Retinal pigment epithelial cell (primary cell): ENCODE data around the gene SPAG16.

Source experiments
- DNase-seq: peaks from one replicate; pipeline ENCODE4 v3.0.0-alpha.2; 2010; ENCODE audit warnings: low read depth
- H3K4me3 ChIP-seq: 2 replicates; pipeline ENCODE4 v1.5.1; 2011; ENCODE audit warnings: mild to moderate bottlenecking, low read length, control low read depth, moderate library complexity
- TF ChIP-seq, protein P1 (sequence below): conservative IDR thresholded peaks from 2 replicates; pipeline ENCODE4 v1.5.1; 2011; ENCODE audit warnings: low read depth, low read length, control low read depth, inconsistent platforms

Gene SPAG16

DNA sequence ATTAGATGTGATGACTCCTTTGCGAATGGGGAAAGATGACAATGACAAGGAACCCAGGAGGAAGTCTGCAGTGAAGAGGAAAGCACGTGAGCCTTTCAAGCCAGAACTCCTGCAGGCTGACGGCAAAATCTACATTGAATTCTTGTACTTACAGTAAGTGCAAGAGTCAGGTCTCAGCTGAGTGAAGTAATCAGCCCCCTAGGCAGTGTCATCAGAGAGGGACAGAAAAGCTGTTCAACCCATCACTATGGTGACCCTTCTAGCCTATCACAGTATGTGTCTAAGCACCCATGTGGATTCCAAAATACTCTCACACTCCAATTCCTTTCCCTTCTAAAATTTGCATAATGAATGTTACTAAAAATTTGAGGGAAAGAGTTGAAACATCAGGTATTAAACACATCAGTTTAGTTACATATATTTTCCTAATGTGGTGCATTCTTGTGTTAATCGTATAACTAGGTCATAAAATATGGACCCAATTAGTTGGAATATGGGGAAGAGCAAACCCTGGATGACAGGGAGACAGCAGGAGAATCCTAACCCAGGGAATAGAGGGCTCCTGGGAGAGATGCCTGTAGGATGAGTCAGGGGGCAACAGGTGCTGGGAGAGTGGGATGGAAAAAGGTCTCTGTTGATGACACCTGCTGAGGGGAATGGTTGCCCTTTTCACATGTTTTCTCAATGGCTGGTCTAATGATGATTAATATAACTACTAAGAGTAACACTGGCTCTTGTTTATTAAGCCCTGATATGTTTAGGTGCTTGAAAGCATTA lies 1166.0 kb downstream of the SPAG16 start:
- TF ChIP-seq, protein P1, sequence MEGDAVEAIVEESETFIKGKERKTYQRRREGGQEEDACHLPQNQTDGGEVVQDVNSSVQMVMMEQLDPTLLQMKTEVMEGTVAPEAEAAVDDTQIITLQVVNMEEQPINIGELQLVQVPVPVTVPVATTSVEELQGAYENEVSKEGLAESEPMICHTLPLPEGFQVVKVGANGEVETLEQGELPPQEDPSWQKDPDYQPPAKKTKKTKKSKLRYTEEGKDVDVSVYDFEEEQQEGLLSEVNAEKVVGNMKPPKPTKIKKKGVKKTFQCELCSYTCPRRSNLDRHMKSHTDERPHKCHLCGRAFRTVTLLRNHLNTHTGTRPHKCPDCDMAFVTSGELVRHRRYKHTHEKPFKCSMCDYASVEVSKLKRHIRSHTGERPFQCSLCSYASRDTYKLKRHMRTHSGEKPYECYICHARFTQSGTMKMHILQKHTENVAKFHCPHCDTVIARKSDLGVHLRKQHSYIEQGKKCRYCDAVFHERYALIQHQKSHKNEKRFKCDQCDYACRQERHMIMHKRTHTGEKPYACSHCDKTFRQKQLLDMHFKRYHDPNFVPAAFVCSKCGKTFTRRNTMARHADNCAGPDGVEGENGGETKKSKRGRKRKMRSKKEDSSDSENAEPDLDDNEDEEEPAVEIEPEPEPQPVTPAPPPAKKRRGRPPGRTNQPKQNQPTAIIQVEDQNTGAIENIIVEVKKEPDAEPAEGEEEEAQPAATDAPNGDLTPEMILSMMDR = no peak
- no peak for DNase-seq
- no peak overlapping the region for H3K4me3 ChIP-seq

DNA sequence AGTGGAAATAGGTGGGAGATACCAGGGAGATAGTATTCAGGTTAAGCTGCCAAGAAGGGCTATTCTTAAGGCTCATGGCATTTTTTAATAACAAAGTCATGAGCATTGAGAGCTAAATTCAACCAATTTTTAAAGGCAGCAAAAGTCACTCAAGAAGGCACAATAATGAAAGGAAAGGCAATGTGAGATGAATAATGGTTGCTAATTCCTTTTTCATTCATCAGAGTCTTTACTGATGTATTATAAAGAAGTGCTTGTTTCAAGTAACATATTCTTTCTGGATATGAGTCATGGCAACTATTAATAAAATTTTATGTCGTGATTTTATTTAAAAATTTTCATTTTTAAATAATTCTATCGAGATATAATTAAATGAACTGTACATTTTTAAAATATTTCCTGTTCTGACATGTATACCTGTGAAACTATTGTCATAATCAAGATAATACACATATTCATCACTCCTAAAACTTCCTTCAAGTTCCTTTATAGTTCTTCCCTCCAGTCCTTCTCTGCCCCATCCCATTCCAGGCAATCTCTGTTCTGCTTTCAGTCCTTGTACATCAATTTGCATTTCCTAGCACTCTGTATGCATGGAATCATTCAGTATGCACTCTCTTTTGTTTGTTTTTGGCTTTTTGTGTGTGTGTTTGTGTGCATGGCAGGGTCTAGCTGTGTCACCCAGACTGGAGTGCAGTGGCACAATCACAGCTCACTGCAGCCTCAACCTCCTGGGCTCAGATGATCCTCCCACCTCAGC lies 1167.4 kb downstream of the SPAG16 start:
- H3K4me3 ChIP-seq = no peak overlapping the region
- TF ChIP-seq, protein P1 = no peak
- DNase-seq = no peak
